Fibroblast of lung (primary cell): Measurements from ENCODE around the gene TP73.

Experiments used
- CTCF ChIP-seq, 2 donors: IDR thresholded peaks in 1 of 2; conservative IDR thresholded peaks in 1 of 2; 1 replicate in 1 of 2; 2 replicates in 1 of 2; pipeline ENCODE4 v1.5.1; 2011 to 2012; ENCODE audit warnings: low read length in 2 of 2, control low read depth in 1 of 2, inconsistent platforms in 1 of 2, low read depth in 1 of 2, mild to moderate bottlenecking in 1 of 2
- EZH2 ChIP-seq: IDR thresholded peaks from 2 replicates; pipeline ENCODE4 v1.5.1; 2012; ENCODE audit warnings: low read length, control low read depth, mild to moderate bottlenecking; ENCODE audit errors: missing control alignments

GRCh38 chr1:3771108-3772026, 119.1 kb downstream of the TP73 start:
- TF ChIP-seq CTCF (conservative IDR thresholded peaks at IDR 0.05 in 1 of 2, IDR thresholded peaks at IDR 0.05 in 1 of 2; ENCODE audit: low read depth in 1 of 2, low read length in 2 of 2) (no peak), EZH2 (no peak)
